ENCODE data around the gene NBPF4. TPM values are rescaled to one million over a fixed set of nuclear protein-coding genes. Genes with fewer than 3 reads are reported as not detected.
A peak's percentile ranks its signal among the peaks of the same experiment; 100 is the strongest.
"Not testable (repeated sequence)": the region's sequence is repeated elsewhere in the genome, so short reads cannot be mapped to it uniquely, and the experiment has no call there.

Gene NBPF4
- total RNA-seq, 1 donor from 2014 or later, result not detected

- intact Hi-C loops (cut with DNase I); DNase-seq (ENCODE audit: low spot score): not testable (repeated sequence)
Measured at GRCh38 chr1:108214641-108215465, 29.0 kb downstream of the NBPF4 start.

- intact Hi-C loops (cut with DNase I), result no loop called here
- DNase-seq (ENCODE audit: low spot score), result no peak
Measured at GRCh38 chr1:108211014-108211413, 32.9 kb downstream of the NBPF4 start.

GRCh38 chr1:108209456-108210108, 34.3 kb downstream of the NBPF4 start:
- intact Hi-C loops (cut with DNase I), result no loop called here
- no peak for DNase-seq (ENCODE audit: low spot score)

GRCh38 chr1:108208724-108209446, 35.0 kb downstream of the NBPF4 start:
- intact Hi-C loops (cut with DNase I), result no loop called here
- no peak for DNase-seq (ENCODE audit: low spot score)

- intact Hi-C loops (cut with DNase I); DNase-seq (ENCODE audit: low spot score): not testable (repeated sequence)
Measured at GRCh38 chr1:108203582-108203981, 40.3 kb downstream of the NBPF4 start.

GRCh38 chr1:108201687-108202086, 42.2 kb downstream of the NBPF4 start:
- intact Hi-C loops (cut with DNase I), result no loop called here

GRCh38 chr1:108200687-108201051, 43.2 kb downstream of the NBPF4 start:
- intact Hi-C loops (cut with DNase I), result no loop called here
- DNase-seq (ENCODE audit: low spot score), result no peak

More at GRCh38 chr1:108201687-108202086, 42.2 kb downstream of the NBPF4 start:
- no peak for DNase-seq (ENCODE audit: low spot score)

- intact Hi-C loops (cut with DNase I), result no loop called here
- DNase-seq (ENCODE audit: low spot score), result peak; percentile 92
Measured at GRCh38 chr1:108199781-108200686, 43.8 kb downstream of the NBPF4 start, which contains the start of gene SLC25A24. SLC25A24 (minus strand) TSS chr1:108200343; CDS start chr1:108200138, 205 bp downstream.

GRCh38 chr1:108199201-108199691, 44.6 kb downstream of the NBPF4 start:
- intact Hi-C loops (cut with DNase I), result no loop called here
- no peak for DNase-seq (ENCODE audit: low spot score)

GRCh38 chr1:108194051-108194450, 49.8 kb downstream of the NBPF4 start:
- intact Hi-C loops (cut with DNase I), result no loop called here
- no peak for DNase-seq (ENCODE audit: low spot score)

- intact Hi-C loops (cut with DNase I), result no loop called here
- DNase-seq (ENCODE audit: low spot score), result no peak
Measured at GRCh38 chr1:108193333-108193732, 50.5 kb downstream of the NBPF4 start.

- intact Hi-C loops (cut with DNase I), result no loop called here
- DNase-seq (ENCODE audit: low spot score), result no peak
Measured at GRCh38 chr1:108192581-108192980, 51.3 kb downstream of the NBPF4 start.

GRCh38 chr1:108190686-108191416, 53.0 kb downstream of the NBPF4 start:
- intact Hi-C loops (cut with DNase I), result no loop called here
- no peak for DNase-seq (ENCODE audit: low spot score)

- intact Hi-C loops (cut with DNase I), result no loop called here
Measured at GRCh38 chr1:108190001-108190634, 53.8 kb downstream of the NBPF4 start.

GRCh38 chr1:108188801-108189200, 55.1 kb downstream of the NBPF4 start:
- intact Hi-C loops (cut with DNase I), result no loop called here
- no peak for DNase-seq (ENCODE audit: low spot score)

More at GRCh38 chr1:108190001-108190634, 53.8 kb downstream of the NBPF4 start:
- no peak for DNase-seq (ENCODE audit: low spot score)

- DNase-seq (ENCODE audit: low spot score), result no peak
- intact Hi-C loops (cut with DNase I), result no loop called here
Measured at GRCh38 chr1:108182959-108183700, 60.7 kb downstream of the NBPF4 start.

GRCh38 chr1:108179018-108179417, 64.9 kb downstream of the NBPF4 start:
- intact Hi-C loops (cut with DNase I), result no loop called here
- no peak for DNase-seq (ENCODE audit: low spot score)
